GM19328 (cell line): ENCODE measurements around the gene FAM219A.
"Not testable (repeated sequence)": the region's sequence is repeated elsewhere in the genome, so short reads cannot be mapped to it uniquely, and the experiment has no call there.

Experiments used
- ATAC-seq: cut with Tn5 transposase; IDR thresholded peaks from one replicate; pipeline ENCODE4 v1.9.1; 2021; ENCODE audit warnings: mild to moderate bottlenecking, moderate library complexity; ENCODE audit not compliant: unreplicated experiment

Gene FAM219A

DNA sequence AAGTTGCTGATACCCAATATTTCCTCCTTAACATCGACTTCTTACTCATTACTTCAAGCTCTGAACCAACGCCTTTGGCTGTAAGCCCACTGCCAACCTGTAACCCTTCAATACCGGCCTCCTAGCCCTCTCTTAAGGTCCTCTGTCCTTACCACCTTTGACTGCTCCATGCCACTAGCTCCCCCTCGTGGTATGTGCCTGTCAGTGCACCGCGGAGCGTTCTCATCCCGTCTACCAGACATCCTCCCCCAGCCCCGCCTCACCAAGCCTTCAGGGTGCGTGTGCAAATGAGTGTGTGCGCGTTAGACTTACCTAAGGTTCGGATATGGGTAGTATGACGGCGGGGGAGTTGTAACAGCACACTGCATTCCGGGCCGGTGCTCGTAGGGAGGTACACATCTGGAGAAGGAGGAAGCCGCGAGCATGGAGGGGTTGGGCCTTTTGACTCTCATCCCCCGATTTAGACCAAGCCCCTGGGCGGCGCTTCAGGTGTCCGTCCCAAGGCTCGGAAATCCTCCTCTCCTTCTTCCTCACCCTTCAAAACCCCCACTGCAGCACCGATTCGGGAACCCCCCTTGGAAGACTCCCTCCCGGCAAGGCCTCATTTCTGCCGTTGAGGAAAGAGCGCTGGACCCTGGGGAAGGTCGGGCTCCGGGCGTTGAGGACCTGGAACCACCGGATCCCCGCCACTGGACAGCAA, 78.9 kb downstream of the FAM219A start:
- ATAC-seq, result no peak

DNA sequence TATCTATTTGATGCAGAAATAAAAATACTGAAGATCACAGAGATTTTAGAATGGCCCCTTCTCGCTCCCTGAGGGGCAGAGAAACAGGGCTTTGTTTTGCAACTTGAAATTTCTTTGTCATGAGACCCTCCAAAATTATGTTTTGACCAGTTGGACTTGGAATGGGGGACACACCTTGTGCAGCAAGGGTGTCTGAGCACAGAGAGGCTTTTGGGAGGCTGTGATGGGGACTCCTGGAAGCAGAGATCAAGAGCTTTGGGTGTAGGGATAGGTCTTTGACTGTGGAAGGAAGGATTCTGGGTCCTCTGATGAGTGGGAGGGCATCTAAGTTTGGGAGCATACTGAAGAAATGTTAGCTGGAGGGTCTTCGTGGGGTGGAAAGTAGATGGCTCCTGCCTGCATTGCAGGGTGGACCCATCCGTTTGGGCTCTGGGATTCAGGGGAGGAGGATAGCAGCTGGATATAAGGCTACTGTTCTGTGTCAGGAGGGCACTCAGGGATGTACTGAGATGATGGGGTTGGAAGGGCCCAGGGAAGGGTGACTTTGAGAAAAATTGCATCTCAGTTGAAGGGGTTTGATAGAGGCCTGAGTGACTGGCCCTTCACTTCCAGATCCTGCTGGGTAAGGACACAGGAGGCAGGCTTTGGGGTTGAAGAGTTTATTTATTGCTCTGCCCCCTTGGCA, 79.9 kb downstream of the FAM219A start:
- ATAC-seq, result no peak

DNA sequence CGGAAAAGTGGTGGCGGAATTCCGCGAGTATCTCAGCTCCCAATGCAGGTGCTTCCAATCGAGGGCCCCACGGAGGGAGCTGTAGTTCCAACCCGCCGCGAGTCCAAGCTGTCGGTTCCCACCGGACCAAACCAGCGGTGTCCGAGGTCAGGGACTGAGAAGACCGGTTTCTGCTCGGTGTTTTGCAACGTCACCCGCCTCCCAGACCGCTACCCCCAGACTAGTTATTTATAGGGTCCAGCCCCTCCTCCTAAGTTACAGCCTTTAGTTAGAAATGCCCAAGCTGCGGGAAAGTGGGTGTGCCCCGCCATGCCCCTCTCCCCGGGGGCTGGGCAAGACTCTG, 81.0 kb downstream of the FAM219A start:
- no peak for ATAC-seq

DNA sequence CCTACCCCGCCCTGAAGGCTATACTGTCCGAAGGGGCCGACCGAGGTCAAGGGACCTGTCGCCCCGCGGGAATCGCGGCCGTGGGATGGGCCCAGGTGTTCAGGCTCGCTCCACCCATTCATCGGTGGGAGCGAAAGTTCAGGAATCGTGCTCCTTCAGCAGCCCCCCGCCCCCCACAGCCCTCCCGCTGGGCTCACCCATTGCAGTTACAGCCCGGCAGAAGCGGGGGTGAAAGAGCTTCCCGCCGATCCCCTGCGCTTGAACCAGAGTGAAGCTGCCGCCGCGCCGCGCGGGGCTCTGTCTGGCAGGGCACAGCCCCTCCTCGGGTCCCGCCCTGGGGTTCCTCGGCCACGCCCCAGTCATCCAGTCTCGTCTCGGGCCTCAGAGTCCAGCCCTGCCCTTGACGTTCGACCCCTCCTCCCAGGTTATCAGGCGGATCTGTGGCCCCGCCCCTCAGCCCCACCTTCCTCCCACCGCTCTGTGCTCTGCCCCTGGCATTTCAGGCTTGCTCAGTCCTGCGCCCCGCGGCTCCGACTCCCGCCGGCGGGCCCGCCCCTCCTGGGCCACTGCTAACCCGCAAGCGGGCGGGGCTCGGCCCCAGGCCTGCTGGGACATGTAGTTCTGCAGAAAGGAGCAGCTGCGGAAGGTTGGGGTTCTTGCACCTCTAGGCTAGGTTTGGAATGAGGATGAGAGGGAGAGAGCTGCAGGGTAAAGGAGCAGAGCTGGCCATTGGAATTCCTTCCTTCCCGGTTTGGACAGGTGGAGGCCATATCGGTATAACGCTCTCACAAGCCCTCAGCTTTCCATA, 81.6 kb downstream of the FAM219A start, which contains the start of gene MYORG:
TSS of gene MYORG (minus strand) at position 303 of the 808 bp plus-strand sequence. CDS start 3,955 bp downstream, outside the sequence.
- ATAC-seq, result peak; percentile 84

DNA sequence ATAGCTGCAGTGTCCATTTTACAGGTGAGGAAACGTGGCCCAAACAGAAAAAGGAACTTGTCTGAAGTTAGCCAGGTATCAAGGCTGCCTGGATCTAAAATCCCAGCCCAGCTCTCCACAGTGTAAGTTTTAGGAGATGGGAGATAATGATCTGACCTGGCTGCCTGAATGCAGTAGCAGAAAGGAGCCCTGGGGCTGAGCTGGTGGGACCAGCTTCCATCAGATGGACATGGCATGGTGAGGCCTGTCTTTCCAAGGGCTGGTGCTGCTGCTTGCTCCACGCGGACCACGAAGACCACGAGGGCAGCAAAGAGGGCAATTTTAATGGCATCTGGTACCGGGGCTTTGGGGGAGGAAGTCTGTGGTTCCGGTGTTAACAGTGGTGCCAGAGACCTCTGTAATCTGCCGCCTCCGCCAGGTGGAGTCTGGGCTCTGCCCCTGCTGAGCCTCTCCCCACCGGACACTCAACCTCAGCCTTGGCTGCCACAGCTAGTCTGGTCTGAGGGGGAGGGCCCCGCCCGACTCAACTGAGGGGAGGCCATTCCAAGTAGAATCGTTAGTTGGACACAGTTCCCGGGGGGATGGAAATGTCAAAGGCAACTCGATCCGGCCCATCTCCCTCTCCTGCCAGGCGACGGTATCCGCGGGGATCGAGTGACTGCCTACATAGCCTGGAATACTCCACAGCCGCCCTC, 82.3 kb downstream of the FAM219A start:
- ATAC-seq, result no peak

DNA sequence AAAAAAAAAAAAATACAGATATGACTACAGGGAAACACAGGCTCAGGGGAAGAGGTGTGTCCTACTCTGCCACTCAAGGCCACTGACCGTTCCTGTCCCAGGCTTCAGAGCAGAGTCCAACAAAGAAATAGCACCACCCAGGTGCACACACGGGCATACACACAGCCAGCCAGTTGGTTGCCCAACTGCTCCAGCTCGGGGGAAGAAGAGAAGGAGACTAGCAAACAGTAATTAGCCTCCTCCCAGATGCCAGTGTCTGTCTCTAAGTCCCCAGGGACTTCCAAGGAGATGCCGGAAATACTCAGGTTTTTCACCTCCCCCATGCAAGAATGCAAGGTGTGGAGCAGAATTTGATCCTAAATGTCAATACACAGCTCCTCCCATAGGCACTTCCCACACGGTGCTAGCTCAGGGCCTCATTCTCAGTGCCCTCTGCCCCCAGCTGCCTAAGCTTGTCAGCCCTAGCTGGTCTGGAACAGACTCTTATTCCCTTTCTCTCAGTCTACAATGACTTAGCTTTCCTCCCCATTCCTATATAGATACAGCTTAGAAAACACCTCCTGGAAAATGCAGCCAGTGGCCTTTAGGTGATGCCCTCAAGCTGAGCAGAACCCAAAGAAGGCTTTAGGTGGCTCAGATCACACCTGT, 83.3 kb downstream of the FAM219A start:
- ATAC-seq, result no peak

DNA sequence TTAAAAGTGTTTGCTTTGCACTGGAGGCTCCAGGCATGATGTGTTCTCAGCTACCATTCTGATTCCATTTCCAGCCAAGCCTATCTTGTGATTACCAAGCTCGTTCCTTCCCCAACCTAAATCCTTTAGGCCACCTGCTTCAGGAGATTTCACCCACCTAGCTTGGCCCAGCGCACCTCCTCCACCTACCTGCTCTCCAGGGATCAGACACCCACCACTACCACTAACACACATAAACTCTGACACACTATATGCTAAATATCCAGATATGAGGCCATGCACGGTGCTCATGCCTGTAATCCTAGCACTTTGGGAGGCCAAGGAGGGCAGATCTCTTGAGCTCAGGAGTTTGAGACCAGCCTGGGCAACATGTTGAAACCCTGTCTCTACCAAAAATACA, 84.0 kb downstream of the FAM219A start:
- no peak for ATAC-seq

DNA sequence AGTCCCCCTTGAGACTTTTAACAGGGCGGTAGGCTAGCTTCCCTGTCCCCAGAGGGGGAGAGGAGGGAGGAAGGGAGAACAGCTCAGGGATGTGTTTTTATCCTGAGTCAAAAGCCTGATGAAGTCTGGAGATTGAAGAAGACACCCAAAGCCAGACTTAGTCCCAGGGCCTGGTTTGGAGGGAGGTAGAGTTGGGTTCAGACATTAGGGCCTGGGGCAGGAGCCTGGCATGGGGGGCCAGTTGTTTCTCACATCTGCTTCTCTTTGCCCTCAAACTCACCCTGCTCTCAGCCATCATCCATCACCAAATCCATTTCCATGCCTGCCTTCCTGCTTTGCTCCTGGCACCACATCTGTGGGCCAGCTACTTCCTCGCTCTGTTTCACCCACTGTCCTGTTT, 84.6 kb downstream of the FAM219A start:
- ATAC-seq, result no peak

DNA sequence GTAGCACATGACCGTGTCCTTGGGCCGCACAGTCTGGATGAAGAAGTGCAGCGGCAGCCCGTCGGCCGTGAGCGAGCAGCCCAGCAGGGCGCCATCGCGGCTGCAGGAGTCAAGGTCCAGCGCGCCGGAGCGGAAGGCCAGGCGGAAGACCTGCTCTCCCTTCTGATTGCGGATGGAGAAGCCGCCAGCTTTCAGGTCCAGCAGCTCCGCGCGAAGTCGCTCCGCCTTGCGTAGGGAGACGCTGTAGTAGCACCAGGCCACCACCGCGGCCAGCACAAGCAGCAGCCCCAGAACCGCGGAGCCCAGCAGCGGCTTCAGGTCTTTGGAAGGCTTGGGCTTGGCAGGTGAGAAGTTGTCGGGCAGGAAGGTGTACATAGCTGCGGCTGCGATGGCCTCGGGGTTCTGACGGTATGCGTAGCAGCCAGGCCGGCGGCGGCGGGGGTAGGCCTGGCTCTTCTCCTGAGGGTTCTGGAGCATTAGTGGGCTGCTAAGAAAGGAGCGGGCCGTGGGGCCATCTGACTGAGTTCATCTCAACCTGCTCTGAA, 85.8 kb downstream of the FAM219A start:
- ATAC-seq, result no peak

DNA sequence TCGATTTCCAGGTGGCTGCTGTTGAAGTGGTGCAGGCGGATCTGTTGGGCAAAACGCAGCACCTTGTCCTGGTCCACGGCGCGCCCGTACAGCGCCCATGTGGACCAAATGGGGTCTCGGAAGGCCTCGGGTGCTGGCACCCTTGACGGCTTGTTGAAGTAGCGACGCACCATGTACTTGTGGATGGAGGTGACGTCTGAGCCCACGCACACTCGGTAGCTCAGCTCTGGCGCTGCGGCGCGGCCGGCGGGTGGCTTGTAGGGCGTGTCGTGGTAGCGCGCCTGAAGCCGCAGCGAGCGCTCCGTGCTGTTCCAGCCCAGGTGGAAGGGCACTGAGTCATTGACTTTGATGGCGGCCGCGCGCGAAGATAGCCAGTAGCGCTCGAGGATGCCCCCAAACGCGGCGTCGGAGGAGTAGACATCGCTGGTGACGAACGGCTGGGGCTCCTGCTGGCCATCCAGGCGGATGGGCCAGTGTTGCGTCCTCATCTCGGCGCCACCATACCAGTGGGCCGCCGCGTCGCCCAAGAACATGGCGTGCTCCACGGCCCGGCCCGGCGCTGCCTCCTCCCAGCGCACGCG, 86.4 kb downstream of the FAM219A start:
- no peak for ATAC-seq

DNA sequence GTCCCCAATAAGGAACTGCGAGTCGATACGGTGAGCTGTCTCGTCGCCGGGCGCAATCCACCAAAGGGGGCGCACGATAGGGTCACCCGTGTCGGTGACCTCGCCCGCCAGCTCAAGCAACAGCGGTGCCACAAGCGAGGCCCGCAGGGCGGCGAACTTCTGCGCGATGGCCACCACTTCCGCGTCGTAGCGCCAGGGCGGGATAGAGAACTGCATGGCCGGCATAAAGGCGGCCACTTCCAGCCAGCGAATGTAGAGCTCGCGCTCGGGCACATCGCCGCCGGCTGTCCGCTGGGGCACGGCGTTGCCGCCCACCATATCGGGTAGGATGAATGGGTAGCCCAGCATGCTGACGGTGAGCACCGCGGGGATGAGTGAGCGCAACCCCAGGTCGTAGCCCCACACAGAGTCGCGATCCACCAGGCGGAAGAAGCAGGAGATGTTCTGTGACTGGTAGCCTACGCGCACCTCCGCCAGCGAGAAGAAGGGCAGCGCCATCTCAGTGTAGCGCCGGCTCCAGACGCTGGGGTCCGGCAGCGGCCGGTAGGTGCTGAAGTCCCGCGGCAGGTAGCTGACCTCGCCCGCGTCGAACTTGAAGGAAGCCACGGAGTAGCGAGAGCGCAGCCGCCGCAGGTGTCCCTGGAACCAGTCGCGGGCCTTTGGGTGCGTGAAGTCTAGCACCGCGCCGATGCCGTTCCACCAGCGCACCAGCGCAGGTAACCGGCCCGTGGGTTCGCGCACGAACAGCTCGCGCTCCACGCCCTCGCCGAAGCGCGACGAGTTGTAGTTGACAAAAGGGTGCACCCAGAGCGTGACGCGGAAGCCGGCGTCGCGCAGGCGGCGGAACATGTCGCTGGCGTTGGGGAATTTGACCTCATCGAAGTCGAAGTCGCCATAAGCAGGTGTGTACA, 87.1 kb downstream of the FAM219A start:
- no peak for ATAC-seq

DNA sequence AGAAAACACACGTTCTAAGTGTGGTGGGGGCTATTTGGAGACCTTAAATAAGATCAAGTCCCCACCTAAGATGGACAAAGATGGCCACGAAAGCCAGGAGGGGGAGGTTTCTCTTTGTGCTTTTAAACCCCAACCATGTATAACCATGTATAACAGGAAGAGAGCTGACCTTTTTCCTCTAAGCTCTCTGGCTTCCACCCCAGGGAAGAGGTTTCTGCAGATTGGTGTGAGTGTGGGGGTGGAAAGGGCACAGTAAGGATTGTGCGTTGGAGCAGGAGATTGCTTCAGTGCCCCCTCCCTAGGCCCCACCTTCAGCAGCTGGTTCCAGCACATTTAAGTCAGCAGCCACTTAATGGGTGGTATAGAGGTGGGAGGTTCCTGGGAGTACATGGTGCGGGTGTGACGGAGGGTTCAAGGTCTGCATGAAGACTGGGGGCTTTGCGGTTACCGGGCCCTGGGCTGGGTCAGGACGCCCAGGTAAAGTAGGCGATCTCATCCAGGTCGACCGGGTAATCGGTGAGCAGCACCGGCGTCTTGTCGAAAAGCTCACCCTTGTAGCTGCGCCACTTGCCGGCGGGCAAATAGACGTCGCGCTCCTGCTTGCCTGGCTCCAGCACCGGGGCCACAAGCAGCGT, 87.9 kb downstream of the FAM219A start:
- no peak for ATAC-seq

DNA sequence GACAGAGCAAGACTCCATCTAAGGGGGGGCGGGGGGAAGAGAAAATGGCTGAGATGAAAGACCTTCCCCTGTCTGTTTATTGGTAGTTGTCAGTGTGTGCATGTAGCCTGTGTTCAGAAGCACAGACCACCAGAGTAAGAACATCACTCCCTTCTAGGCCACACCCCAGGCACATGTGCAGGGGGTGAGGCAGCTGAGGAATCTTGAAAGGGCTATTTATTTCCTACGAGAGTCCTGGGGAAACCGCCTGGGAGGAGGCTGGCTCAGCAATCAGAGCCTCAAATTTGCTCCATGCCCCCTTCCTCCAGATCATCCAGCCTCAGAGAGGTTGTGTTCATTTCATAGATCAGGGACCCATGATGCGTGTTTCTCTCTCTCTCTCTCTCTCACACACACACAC, 88.7 kb downstream of the FAM219A start:
- ATAC-seq, result no peak

DNA sequence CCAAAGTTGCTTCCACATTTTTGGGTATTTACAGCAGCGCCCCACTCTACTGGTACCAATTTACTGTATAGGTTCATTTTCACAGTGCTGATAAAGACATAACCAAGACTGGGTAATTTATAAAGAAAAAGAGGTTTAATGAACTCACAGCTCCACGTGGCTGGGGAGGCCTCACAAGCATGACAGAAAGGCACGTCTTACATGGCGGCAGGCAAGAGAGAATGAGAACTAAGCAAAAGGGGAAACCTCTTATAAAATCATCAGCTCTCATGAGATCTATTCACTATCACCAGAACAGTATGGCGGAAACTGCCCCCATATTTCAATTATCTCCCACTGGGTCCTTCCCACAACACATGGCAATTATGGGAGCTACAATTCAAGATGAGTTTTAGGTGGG, 89.6 kb downstream of the FAM219A start:
- ATAC-seq, result not testable (repeated sequence)

DNA sequence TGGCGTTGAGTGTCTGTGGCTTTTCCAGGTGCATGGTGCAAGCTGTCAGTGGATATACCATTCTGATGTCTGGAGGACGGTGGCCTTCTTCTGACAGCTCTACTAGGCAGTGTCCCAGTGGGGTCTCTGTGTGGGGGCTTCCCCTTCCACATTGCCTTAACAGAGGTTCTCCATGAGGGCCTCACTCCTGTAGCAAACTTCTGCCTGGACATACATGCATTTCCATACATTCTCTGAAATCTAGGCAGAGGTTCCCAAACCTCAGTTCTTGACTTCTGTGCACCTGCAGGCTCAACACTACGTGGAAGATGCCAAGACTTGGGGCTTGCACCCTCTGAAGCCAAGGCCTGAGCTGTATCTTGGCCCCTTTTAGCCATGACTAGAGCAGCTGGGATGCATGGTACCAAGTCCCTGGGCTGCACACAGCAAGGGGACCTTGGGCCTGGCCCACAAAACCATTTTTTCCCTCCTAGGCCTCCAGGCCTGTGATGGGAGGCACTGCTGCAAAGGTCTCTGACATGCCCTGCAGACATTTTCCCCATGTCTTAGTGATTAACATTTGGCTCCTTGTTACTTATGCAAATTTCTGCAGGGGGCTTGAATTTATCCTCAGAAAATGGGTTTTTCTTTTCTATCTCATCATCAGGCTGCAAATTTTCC, 90.5 kb downstream of the FAM219A start:
- ATAC-seq, result not testable (repeated sequence)

DNA sequence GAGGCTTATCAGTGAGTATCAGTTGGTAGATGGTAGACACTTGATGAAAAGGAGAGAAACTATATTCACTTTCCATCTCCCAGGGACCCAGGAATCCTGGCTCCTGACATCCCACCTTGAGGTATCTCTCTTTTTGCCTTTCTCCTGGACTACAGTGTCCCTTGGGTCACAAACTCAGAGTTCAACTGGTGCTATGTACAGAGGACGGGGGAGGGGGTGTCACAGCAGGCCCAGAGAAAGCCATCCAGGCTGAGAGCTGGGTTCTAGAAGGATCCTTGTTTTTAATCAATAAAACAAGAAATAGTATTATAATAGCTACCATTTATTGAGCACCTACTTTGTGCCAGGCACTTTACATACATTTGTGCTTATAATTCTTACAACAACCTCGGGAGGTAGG, 92.0 kb downstream of the FAM219A start:
- no peak for ATAC-seq

DNA sequence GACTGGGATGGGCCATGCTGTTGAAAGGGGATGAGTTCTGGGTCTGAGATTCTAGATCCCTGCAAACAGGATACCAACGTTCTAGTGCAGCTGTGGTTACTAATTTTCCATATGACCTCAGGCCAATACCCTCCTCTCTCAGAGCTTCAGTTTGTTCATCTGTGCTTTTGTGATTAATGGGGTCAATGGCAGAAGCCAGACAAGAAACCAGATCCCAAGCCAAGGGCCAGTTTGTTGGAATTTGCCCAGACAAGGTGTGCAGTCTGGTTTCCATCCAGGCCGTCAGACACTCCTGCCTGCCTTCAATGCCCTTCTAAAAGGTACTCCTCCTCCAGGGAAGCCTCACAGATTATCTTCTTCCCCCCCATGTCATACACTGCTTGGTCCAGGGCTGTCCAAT, 93.1 kb downstream of the FAM219A start:
- no peak for ATAC-seq
